K562 (cell line): ENCODE measurements around the gene TRNP1. TPM values are rescaled to one million over a fixed set of nuclear protein-coding genes. Genes with fewer than 3 reads are reported as not detected.
A peak's percentile ranks its signal among the peaks of the same experiment; 100 is the strongest.

Experiments
- ADNP ChIP-seq: fragments of 200-800 bp; sonication (Bioruptor generic); IDR thresholded peaks from 2 replicates; pipeline ENCODE4 v1.6.1; 2016; ENCODE audit warnings: missing genetic modification characterization, missing compliant biosample characterization
- ATF7 ChIP-seq: fragments of 450-650 bp; IDR thresholded peaks from 2 replicates; pipeline ENCODE4 v1.7.1; 2014; ENCODE audit warnings: mild to moderate bottlenecking, moderate library complexity
- BCOR ChIP-seq: fragments of 450-650 bp; IDR thresholded peaks from 2 replicates; pipeline ENCODE4 v1.6.1; 2016
- C11orf30 ChIP-seq: fragments of 450-650 bp; IDR thresholded peaks from 2 replicates; pipeline ENCODE4 v1.6.1; 2016; ENCODE audit warnings: low read depth, mild to moderate bottlenecking
- CAMTA2 ChIP-seq: fragments of 250-450 bp; sonication (Bioruptor Pico); conservative IDR thresholded peaks from 2 replicates; pipeline ENCODE4 v1.5.1; 2022
- CHD2 ChIP-seq: IDR thresholded peaks from 2 replicates; pipeline ENCODE4 v1.6.1; 2011; ENCODE audit warnings: low read depth, low read length
- CREM ChIP-seq: IDR thresholded peaks from 2 replicates; pipeline ENCODE4 v1.6.1; 2014; ENCODE audit warnings: antibody characterized with exemption, low read depth
- CSDE1 ChIP-seq, 2 experiments: fragments of 450-650 bp; IDR thresholded peaks; 2 replicates each; pipeline ENCODE4 v1.6.1; 2016; ENCODE audit warnings: mild to moderate bottlenecking in 1 of 2
- IFI16 ChIP-seq: fragments of 250-450 bp; sonication (Bioruptor Pico); IDR thresholded peaks from 2 replicates; pipeline ENCODE4 v2.1.2; 2022; ENCODE audit warnings: mild to moderate bottlenecking, inconsistent platforms
- ILK ChIP-seq: fragments of 450-650 bp; IDR thresholded peaks from 2 replicates; pipeline ENCODE4 v1.6.1; 2016; ENCODE audit warnings: missing genetic modification characterization, low read depth, mild to moderate bottlenecking, missing compliant biosample characterization, moderate library complexity, borderline replicate concordance
- MITF ChIP-seq: IDR thresholded peaks from 2 replicates; pipeline ENCODE4 v1.6.1; 2014; ENCODE audit warnings: antibody characterized with exemption
- MNT ChIP-seq, 2 experiments: fragments of 450-650 bp; conservative IDR thresholded peaks; 2 replicates each; pipeline ENCODE4 v1.6.1; 2017; ENCODE audit warnings: mild to moderate bottlenecking in 2 of 2, moderate library complexity in 2 of 2
- NR2C2 ChIP-seq, 2 experiments: fragments of 200-800 bp in 1 of 2; sonication (Bioruptor generic) in 1 of 2; sonication (generic) in 1 of 2; formaldehyde crosslinking in 1 of 2; IDR thresholded peaks; 2 replicates each; pipeline versions ENCODE4 v1.6.1 to v1.8.0; 2016 to 2022; ENCODE audit warnings: mild to moderate bottlenecking in 1 of 2, missing compliant biosample characterization in 1 of 2, missing genetic modification characterization in 1 of 2, missing genetic modification reagents in 1 of 2
- PREB ChIP-seq: sonication (generic); formaldehyde crosslinking; IDR thresholded peaks from 2 replicates; pipeline ENCODE4 v1.8.1; 2023; ENCODE audit warnings: mild to moderate bottlenecking, missing genetic modification reagents
- PRMT5 ChIP-seq: sonication (generic); formaldehyde crosslinking; IDR thresholded peaks from 2 replicates; pipeline ENCODE4 v1.5.0; 2020; ENCODE audit warnings: missing genetic modification reagents
- RFX5 ChIP-seq: IDR thresholded peaks from 2 replicates; pipeline ENCODE4 v1.6.1; 2011; ENCODE audit warnings: low read depth, mild to moderate bottlenecking, improper control_type of control experiment, low read length
- RFX7 ChIP-seq: fragments of 250-450 bp; sonication (Bioruptor Pico); IDR thresholded peaks from 2 replicates; pipeline ENCODE4 v1.5.1; 2021; ENCODE audit warnings: mild to moderate bottlenecking
- SMC3 ChIP-seq: conservative IDR thresholded peaks from 2 replicates; pipeline ENCODE4 v1.6.1; 2011; ENCODE audit warnings: low read depth, low read length, improper control_type of control experiment; ENCODE audit not compliant: insufficient read depth
- SUPT5H ChIP-seq: fragments of 450-650 bp; IDR thresholded peaks from 2 replicates; pipeline ENCODE4 v1.6.1; 2016
- XRCC4 ChIP-seq: IDR thresholded peaks from one replicate; pipeline ENCODE4 v1.6.1; 2011; ENCODE audit not compliant: insufficient read depth, insufficient read length; ENCODE audit errors: extremely low read depth
- ZEB2 ChIP-seq: fragments of 450-650 bp; IDR thresholded peaks from 2 replicates; pipeline ENCODE4 v1.6.1; 2016
- ZNF143 ChIP-seq: sonication (generic); formaldehyde crosslinking; IDR thresholded peaks from 2 replicates; pipeline ENCODE4 v1.9.0; 2022; ENCODE audit warnings: mild to moderate bottlenecking, missing genetic modification reagents
- ZNF197 ChIP-seq: fragments of 200-800 bp; sonication (Bioruptor generic); IDR thresholded peaks from 2 replicates; pipeline ENCODE4 v1.6.1; 2016; ENCODE audit warnings: low read depth, missing genetic modification characterization, missing compliant biosample characterization
- ZNF217 ChIP-seq: sonication (generic); formaldehyde crosslinking; IDR thresholded peaks from 2 replicates; pipeline ENCODE4 v1.8.0; 2022; ENCODE audit warnings: mild to moderate bottlenecking, missing genetic modification reagents
- ZNF436 ChIP-seq: fragments of 250-450, 450-650 bp; sonication (Bioruptor Pico); formaldehyde crosslinking; IDR thresholded peaks from 2 replicates; pipeline ENCODE4 v1.7.0; 2020; ENCODE audit warnings: mild to moderate bottlenecking
- ZNF785 ChIP-seq: fragments of 250-450 bp; sonication (Bioruptor Pico); IDR thresholded peaks from 2 replicates; pipeline ENCODE4 v1.4.0; 2020; ENCODE audit warnings: mild to moderate bottlenecking
- polyA plus RNA-seq, 8 experiments: library from polyadenylated mRNA; depleted of rRNA in 4 of 8; stranded (reverse) in 5 of 8; unstranded in 3 of 8; fragments of >200 nt; fragmentation: Nextera tagmentation in 2 of 8; fragmentation: Illumina TruSeq in 1 of 8; extraction: Ambion mirVana in 2 of 8; extraction: Trizol in 1 of 8; gene quantifications; 2 replicates each; pipeline versions ENCODE4 v1.2.1 to v1.2.3, GENCODE V29; 2011 to 2014; ENCODE audit warnings: inconsistent platforms in 1 of 8, missing spikeins in 1 of 8
- total RNA-seq, 7 experiments: library from RNA; depleted of rRNA in 6 of 7; stranded (reverse); fragments of >200 nt in 6 of 7; fragmentation: Illumina TruSeq in 2 of 7; extraction: Trizol in 2 of 7; gene quantifications; 2 replicates each; pipeline versions ENCODE4 v1.2.1 to v1.2.3, GENCODE V29; 2011 to 2021; ENCODE audit warnings: low replicate concordance in 1 of 7

TRNP1 gene
- total and polyA plus RNA-seq, 9 of the 15 experiments (the other 6 are each of a cell fraction or from before 2014, with no cell fraction given): 0.03 to 1.3 (median 0.95) TPM

GRCh38 chr1:27021354-27022031, 28.0 kb downstream of the TRNP1 start (continued):
- TF ChIP-seq RFX7 (CRISPR knock-in tag) (no peak), ATF7 (no peak), ZNF785 (CRISPR knock-in tag) (no peak), PREB (no peak), ZNF217 (CRISPR knock-in tag) (no peak), CSDE1 (IDR thresholded peaks at IDR 0.05) (no peak), ZEB2 (no peak), ZNF197 (CRISPR knock-in tag) (peak; percentile 75; the same call in 1 of the 2 replicates), IFI16 (CRISPR knock-in tag) (no peak), SMC3 (no peak), XRCC4 (no peak), CHD2 (no peak), ILK (no peak), NR2C2 (CRISPR knock-in tag; IDR thresholded peaks at IDR 0.05) (no peak), NR2C2 (tag; IDR thresholded peaks at IDR 0.05) (peak; percentile 45; the same call in 1 of the 2 replicates), MITF (peak; percentile 59; the same call in 1 of the 2 replicates), BCOR (no peak), ZNF143 (CRISPR knock-in tag) (no peak), MNT (conservative IDR thresholded peaks at IDR 0.05) (0 out of 4 replicates have a peak, but pooled peaks of 1 of the 2 experiments have one; percentile 7), SUPT5H (no peak), RFX5 (no peak), CREM (no peak), CAMTA2 (CRISPR knock-in tag) (no peak), C11orf30 (no peak), ZNF436 (CRISPR knock-in tag) (no peak), PRMT5 (no peak), ADNP (tag) (no peak)
